GM23338 (cell line): ENCODE measurements around the gene DAGLA. TPM values are rescaled to one million over a fixed set of nuclear protein-coding genes. Genes with fewer than 3 reads are reported as not detected.
A peak's percentile ranks its signal among the peaks of the same experiment; 100 is the strongest.

Experiments used
- ATAC-seq: fragments of 200-7000 bp; cut with Tn5 transposase; 3 replicates; pipeline ENCODE4 v1.9.1; 2020
- DNase-seq: peaks from one replicate; pipeline ENCODE4 v3.0.0-alpha.2; 2015; ENCODE audit warnings: low spot score
- H2AFZ ChIP-seq: fragments of 200-600 bp; sonication (generic); 2 replicates; pipeline ENCODE4 v1.8.0; 2016; ENCODE audit warnings: antibody characterized with exemption, mild to moderate bottlenecking, moderate library complexity
- H3F3A ChIP-seq: fragments of 200-600 bp; sonication (generic); replicated peaks from 2 replicates; pipeline ENCODE4 v1.8.0; 2017; ENCODE audit warnings: antibody characterized with exemption, mixed run types, low read depth
- H3K27ac ChIP-seq: fragments of 200-600 bp; sonication (generic); 2 replicates; pipeline ENCODE4 v1.6.1; 2016; ENCODE audit warnings: low read depth
- H3K27me3 ChIP-seq: fragments of 200-600 bp; sonication (generic); 2 replicates; pipeline ENCODE4 v1.8.0; 2016; ENCODE audit warnings: mild to moderate bottlenecking, mixed run types, moderate library complexity; ENCODE audit not compliant: insufficient read depth
- H3K36me3 ChIP-seq: fragments of 200-600 bp; sonication (generic); 2 replicates; pipeline ENCODE4 v1.8.0; 2016; ENCODE audit warnings: mild to moderate bottlenecking; ENCODE audit not compliant: insufficient read depth
- H3K4me1 ChIP-seq: fragments of 200-600 bp; sonication (generic); 2 replicates; pipeline ENCODE4 v1.8.0; 2016; ENCODE audit warnings: mild to moderate bottlenecking, moderate library complexity; ENCODE audit not compliant: insufficient read depth
- H3K4me2 ChIP-seq: fragments of 200-600 bp; sonication (generic); 2 replicates; pipeline ENCODE4 v1.7.1; 2017; ENCODE audit warnings: mixed run types
- H3K4me3 ChIP-seq: fragments of 200-600 bp; sonication (generic); 2 replicates; pipeline ENCODE4 v1.6.1; 2016; ENCODE audit warnings: mixed run types
- H3K79me2 ChIP-seq: fragments of 200-600 bp; sonication (generic); replicated peaks from 2 replicates; pipeline ENCODE4 v1.8.0; 2017; ENCODE audit warnings: mild to moderate bottlenecking; ENCODE audit not compliant: insufficient read depth
- H3K9me2 ChIP-seq: fragments of 200-600 bp; sonication (generic); 2 replicates; pipeline ENCODE4 v1.8.0; 2017; ENCODE audit not compliant: insufficient read depth
- H4K20me1 ChIP-seq: fragments of 200-600 bp; sonication (generic); replicated peaks from 2 replicates; pipeline ENCODE4 v1.8.0; 2017; ENCODE audit warnings: mild to moderate bottlenecking; ENCODE audit not compliant: insufficient read depth
- H3K27ac Mint-ChIP-seq: 2 replicates; pipeline ENCODE4 v1.8.0; 2020; ENCODE audit warnings: inconsistent platforms, mild to moderate bottlenecking, moderate library complexity, mixed read lengths
- H3K27me3 Mint-ChIP-seq: 3 replicates; pipeline ENCODE4 v1.8.0; 2022; ENCODE audit warnings: low read depth, mild to moderate bottlenecking, moderate library complexity, mixed read lengths, inconsistent platforms; ENCODE audit not compliant: insufficient read depth, poor library complexity
- H3K36me3 Mint-ChIP-seq: 3 replicates; pipeline ENCODE4 v1.8.0; 2021; ENCODE audit warnings: low read depth, mild to moderate bottlenecking, inconsistent platforms, moderate library complexity, mixed read lengths
- H3K4me1 Mint-ChIP-seq: 3 replicates; pipeline ENCODE4 v1.8.0; 2020; ENCODE audit warnings: mild to moderate bottlenecking, inconsistent platforms, mixed read lengths
- H3K4me3 Mint-ChIP-seq: 3 replicates; pipeline ENCODE4 v1.8.0; 2021; ENCODE audit warnings: moderate library complexity, mild to moderate bottlenecking, inconsistent platforms, mixed read lengths
- H3K9me3 Mint-ChIP-seq: 3 replicates; pipeline ENCODE4 v1.8.0; 2020; ENCODE audit warnings: moderate library complexity, mild to moderate bottlenecking, inconsistent platforms, mixed read lengths
- EZH2phosphoT487 ChIP-seq: fragments of 200-600 bp; sonication (generic); IDR thresholded peaks from one replicate; pipeline ENCODE4 v1.8.1; 2018; ENCODE audit warnings: antibody characterized with exemption; ENCODE audit not compliant: unreplicated experiment
- JUNB ChIP-seq: IDR thresholded peaks from one replicate; pipeline ENCODE4 v1.6.1; 2016; ENCODE audit warnings: antibody characterized with exemption; ENCODE audit not compliant: unreplicated experiment
- STAT1 ChIP-seq: IDR thresholded peaks from one replicate; pipeline ENCODE4 v1.6.1; 2016; ENCODE audit warnings: antibody characterized with exemption; ENCODE audit not compliant: unreplicated experiment
- ZNF331 ChIP-seq: fragments of 250-450 bp; sonication (Bioruptor Pico); IDR thresholded peaks from 2 replicates; pipeline ENCODE4 v1.5.0; 2020; ENCODE audit warnings: low read depth, mild to moderate bottlenecking, moderate library complexity
- polyA plus RNA-seq: library from polyadenylated mRNA; unstranded; fragments of >200 nt; fragmentation: Nextera tagmentation; extraction: Ambion mirVana; gene quantifications from 2 replicates; pipeline ENCODE4 v1.2.1, GENCODE V29; 2016
- total RNA-seq: library from RNA; depleted of rRNA; stranded (reverse); fragments of >200 nt; shearing (Covaris generic); gene quantifications from 2 replicates; pipeline ENCODE4 v1.2.3, GENCODE V29; 2014
- TF ChIP-seq, protein P1 (sequence below): fragments of 250-450 bp; sonication (Bioruptor Pico); IDR thresholded peaks from 2 replicates; pipeline ENCODE4 v1.5.0; 2020; ENCODE audit warnings: mild to moderate bottlenecking, moderate library complexity

The DAGLA gene
- total and polyA plus RNA-seq, 2 experiments from 2014 or later, result 0.55 to 2.5 TPM

DNA sequence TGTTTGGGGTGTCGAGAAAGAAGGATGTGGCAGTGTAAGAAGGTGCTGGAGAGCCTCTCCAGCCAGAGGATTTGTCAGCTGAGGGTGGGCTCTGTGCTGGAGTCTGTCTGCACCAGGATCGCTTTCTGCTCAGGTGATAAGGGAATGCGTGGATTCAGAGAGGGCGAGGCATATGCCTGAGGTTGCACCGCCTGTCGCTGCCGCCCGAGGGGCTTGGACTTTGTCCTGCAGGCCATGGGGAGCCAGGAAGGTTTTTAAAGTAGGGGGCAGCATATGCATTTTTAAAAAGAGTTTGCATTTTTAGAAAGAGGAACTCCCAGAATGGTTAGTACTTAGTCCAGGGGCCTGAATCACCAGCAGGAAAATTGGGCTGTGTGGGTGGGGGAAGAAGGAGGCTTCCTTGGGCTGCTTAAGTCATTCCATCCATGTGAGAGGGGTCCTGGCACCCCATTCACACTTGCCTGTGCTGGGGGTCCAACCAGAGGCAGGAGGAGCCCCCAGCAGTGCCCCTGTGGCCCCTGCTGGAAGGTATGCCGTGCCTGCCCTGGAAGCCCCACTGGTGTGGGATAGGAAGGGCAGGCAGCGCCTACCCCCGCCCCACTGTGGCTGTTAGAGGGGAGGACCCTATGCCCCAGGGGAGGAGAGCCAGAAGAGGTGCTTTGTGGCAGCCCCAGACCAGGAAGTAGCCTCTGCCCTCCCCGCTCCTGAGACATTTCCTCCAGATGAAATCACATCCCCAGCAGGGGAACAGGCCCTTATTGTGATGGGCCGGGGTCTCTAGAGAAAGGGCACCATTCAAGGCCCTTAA, 36.5 kb downstream of the DAGLA start (continued):
- TF ChIP-seq, protein P1, sequence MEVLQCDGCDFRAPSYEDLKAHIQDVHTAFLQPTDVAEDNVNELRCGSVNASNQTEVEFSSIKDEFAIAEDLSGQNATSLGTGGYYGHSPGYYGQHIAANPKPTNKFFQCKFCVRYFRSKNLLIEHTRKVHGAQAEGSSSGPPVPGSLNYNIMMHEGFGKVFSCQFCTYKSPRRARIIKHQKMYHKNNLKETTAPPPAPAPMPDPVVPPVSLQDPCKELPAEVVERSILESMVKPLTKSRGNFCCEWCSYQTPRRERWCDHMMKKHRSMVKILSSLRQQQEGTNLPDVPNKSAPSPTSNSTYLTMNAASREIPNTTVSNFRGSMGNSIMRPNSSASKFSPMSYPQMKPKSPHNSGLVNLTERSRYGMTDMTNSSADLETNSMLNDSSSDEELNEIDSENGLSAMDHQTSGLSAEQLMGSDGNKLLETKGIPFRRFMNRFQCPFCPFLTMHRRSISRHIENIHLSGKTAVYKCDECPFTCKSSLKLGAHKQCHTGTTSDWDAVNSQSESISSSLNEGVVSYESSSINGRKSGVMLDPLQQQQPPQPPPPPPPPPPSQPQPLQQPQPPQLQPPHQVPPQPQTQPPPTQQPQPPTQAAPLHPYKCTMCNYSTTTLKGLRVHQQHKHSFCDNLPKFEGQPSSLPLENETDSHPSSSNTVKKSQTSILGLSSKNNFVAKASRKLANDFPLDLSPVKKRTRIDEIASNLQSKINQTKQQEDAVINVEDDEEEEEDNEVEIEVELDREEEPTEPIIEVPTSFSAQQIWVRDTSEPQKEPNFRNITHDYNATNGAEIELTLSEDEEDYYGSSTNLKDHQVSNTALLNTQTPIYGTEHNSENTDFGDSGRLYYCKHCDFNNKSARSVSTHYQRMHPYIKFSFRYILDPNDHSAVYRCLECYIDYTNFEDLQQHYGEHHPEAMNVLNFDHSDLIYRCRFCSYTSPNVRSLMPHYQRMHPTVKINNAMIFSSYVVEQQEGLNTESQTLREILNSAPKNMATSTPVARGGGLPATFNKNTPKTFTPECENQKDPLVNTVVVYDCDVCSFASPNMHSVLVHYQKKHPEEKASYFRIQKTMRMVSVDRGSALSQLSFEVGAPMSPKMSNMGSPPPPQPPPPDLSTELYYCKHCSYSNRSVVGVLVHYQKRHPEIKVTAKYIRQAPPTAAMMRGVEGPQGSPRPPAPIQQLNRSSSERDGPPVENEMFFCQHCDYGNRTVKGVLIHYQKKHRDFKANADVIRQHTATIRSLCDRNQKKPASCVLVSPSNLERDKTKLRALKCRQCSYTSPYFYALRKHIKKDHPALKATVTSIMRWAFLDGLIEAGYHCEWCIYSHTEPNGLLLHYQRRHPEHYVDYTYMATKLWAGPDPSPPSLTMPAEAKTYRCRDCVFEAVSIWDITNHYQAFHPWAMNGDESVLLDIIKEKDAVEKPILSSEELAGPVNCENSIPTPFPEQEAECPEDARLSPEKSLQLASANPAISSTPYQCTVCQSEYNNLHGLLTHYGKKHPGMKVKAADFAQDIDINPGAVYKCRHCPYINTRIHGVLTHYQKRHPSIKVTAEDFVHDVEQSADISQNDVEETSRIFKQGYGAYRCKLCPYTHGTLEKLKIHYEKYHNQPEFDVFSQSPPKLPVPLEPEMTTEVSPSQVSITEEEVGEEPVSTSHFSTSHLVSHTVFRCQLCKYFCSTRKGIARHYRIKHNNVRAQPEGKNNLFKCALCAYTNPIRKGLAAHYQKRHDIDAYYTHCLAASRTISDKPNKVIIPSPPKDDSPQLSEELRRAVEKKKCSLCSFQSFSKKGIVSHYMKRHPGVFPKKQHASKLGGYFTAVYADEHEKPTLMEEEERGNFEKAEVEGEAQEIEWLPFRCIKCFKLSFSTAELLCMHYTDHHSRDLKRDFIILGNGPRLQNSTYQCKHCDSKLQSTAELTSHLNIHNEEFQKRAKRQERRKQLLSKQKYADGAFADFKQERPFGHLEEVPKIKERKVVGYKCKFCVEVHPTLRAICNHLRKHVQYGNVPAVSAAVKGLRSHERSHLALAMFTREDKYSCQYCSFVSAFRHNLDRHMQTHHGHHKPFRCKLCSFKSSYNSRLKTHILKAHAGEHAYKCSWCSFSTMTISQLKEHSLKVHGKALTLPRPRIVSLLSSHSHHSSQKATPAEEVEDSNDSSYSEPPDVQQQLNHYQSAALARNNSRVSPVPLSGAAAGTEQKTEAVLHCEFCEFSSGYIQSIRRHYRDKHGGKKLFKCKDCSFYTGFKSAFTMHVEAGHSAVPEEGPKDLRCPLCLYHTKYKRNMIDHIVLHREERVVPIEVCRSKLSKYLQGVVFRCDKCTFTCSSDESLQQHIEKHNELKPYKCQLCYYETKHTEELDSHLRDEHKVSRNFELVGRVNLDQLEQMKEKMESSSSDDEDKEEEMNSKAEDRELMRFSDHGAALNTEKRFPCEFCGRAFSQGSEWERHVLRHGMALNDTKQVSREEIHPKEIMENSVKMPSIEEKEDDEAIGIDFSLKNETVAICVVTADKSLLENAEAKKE (CRISPR knock-in tag), result no peak
- TF ChIP-seq JUNB, result no peak
- TF ChIP-seq EZH2phosphoT487, result no peak

DNA sequence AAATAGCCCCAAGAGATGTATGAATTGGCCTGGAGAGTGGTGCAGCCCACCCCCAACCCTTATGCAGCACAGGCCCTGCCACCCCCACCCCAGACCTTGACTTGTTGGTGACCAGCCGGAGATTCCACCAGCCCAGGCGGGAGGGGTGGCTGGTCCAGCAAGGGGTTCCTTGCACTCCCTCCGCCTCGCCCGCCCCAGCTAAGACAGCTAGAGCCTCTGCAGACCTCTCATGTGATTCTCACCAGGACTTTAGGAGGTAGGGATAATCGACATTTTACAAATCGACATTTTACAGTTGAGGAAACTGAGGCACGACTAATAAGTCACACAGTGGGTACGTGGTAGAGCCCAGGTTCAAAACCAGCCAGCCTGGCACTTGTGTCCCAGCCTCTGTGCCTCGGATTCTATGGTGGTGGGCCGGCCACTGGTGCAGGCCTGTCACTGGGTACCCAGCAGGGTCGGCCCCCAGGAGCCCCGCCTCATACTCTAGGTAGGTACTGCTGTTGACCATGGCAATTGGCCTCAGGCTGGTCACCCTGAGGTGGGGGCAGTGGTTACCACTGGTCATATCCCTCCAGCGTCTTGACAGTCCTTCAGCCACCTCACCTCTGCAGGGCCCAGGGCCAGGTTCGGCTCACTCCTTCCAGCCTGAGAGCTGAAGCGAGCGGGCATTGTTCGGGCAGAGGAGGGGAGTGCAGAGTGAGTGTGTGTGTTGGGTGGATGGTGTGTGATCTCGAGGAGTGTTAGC, 37.3 kb downstream of the DAGLA start:
- 0 out of 2 replicates have a peak overlapping the region, but pooled peaks have one; percentile 67 for H3K4me2 ChIP-seq
- no peak overlapping the region for H2AFZ ChIP-seq
- no peaks in the 10 kb centered on the region for H4K20me1 ChIP-seq
- peaks cover 3% of the 10 kb centered on the region; the same call in 2 of the 3 replicates for H3K36me3 Mint-ChIP-seq
- DNase-seq (no peak), ATAC-seq (no peak; the same call in 2 of the 3 replicates)
- H3K27me3 ChIP-seq, result no peaks in the 10 kb centered on the region
- no peaks in the 10 kb centered on the region; the same call in 2 of the 3 replicates for H3K9me3 Mint-ChIP-seq
- no peak overlapping the region for H3K27ac Mint-ChIP-seq
- H3K27ac ChIP-seq, result no peak overlapping the region
- peaks cover 11% of the 10 kb centered on the region for H3K27me3 Mint-ChIP-seq
- H3K79me2 ChIP-seq, result no peaks in the 10 kb centered on the region
- H3K36me3 ChIP-seq, result no peaks in the 10 kb centered on the region
- H3K4me3 ChIP-seq, result no peak overlapping the region
- H3F3A ChIP-seq, result 0 out of 2 replicates have a peak, but pooled peaks cover 4% of the 10 kb centered on the region
- peak overlapping the region; percentile 70; the same call in 2 of the 3 replicates for H3K4me3 Mint-ChIP-seq
- H3K9me2 ChIP-seq, result no peaks in the 10 kb centered on the region
- H3K4me1 ChIP-seq, result peaks cover 22% of the 10 kb centered on the region; the same call in 1 of the 2 replicates
- H3K4me1 Mint-ChIP-seq, result peaks cover 41% of the 10 kb centered on the region
- TF ChIP-seq EZH2phosphoT487, result no peak
- TF ChIP-seq, protein P1 (CRISPR knock-in tag), result no peak
- no peak for TF ChIP-seq STAT1
- no peak for TF ChIP-seq ZNF331 (CRISPR knock-in tag)
